GOT3 (cell line): ENCODE results near the gene PDGFRB.

Source experiments
- DNase-seq: peaks from one replicate; lab custom pipeline; 2025; ENCODE audit warnings: mixed read lengths; lab: John Stamatoyannopoulos, UW

Gene PDGFRB

GRCh38 chr5:150155258-150156026 lies at the start of gene PDGFRB:
Gene PDGFRB (minus strand): TSS chr5:150155845. CDS start chr5:150137047, 18,798 bp downstream.
- peak; percentile 68 for DNase-seq

DNA sequence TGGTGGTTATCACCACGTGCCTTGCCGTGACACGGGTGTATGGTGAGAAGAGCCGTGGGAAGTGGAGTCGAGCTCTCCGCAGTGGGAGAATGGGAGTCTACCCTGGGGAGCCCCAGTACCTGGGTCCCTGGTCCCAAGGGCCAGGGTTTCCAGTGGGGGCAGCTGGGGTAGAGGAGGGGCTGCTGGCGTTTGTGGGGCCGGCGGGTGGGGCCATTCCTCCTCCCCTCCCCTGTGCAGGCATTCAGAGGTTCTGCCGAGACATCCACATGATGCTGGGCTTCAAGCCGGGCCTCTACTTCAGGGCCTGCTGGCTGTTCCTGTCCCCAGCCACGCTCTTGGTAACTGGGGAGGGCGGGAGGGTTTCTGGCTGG lies 48.9 kb upstream of the PDGFRB start:
- no peak for DNase-seq

GRCh38 chr5:150203832-150204589 lies 48.4 kb upstream of the PDGFRB start:
- DNase-seq: no peak

GRCh38 chr5:150202501-150202900 lies 46.9 kb upstream of the PDGFRB start:
- no peak for DNase-seq

DNA sequence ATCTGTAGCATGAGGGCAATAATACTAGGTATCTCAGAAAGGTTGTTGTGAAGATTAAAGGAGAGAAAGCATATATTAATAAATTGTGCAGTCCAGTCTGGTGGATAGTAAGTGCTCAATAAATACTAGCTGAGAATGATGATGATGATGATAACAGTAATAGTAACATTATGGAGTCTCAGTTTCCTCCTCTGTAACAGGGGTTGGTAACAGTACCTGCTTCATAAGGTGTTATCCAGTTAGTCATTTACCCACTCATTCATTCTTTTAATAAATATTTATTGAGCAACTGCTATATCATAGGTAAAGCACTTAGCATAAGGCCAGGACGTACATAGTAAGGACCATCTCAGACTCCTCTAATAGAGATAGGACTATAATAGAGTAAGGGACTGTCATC lies 41.8 kb upstream of the PDGFRB start:
- DNase-seq: no peak

GRCh38 chr5:150196986-150197385 lies 41.3 kb upstream of the PDGFRB start:
- DNase-seq: no peak

GRCh38 chr5:150196514-150196913 lies 40.9 kb upstream of the PDGFRB start:
- DNase-seq: no peak

DNA sequence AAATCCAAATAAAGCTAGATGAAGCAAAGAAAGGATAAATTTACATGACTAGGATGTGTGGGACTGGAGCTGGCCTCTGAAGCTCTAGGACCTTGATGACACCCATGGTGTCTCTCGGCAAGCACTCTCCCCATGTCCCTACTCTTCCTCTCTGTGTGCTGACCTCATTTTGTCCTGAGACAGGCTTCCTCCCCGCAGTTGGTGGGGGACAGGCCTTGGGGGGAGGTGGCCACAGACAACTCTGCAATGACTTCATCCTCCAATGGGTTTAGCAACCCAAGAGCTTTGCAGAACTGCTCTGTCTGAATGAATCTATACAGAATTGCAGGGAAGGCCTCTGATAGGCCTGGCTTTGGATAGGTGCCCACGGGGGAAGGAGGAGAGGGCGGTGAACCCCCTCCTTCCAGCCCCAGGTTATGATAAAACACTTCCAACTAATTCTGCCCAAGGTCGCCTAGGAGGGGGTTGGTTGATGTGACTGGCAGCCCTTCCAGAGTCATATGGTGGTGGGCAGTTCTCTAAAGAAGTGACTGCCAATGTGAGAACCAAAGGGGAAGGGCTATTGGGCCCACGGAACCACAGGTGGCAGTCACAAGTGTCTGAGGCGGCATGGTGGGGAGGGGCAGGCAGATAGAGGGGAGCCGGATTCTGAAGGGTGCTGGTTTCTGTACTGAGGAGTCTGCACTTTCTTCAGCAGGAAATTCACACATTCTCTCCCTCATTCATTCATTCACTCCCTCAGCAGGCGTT lies 40.3 kb upstream of the PDGFRB start:
- DNase-seq: no peak

GRCh38 chr5:150192462-150192861 lies 36.8 kb upstream of the PDGFRB start:
- no peak for DNase-seq

GRCh38 chr5:150190987-150191386 lies 35.3 kb upstream of the PDGFRB start:
- DNase-seq: no peak

DNA sequence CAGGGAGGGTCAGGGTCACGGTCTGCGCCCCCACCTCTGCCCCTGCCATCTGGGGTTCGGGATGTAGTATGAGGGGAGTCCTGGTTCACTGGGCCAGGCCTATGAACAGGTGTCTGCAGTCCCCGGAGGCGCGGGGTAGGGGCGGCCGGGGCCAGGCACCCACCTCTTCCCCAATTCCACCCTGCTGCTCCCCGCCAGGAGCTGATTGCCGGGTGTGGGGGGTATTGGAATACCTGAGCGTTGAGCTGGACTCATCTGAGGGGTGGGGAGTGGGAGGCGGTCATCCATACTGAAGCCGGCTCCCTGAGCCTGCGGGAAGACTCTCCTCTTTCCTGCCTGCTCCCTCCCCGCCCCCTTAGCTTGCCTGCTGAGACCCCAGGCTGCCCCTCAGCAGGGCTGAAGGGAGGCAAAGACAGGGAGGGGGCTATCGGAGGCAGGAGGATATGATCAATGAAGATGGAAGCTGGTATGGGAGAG lies 34.9 kb upstream of the PDGFRB start:
- no peak for DNase-seq

GRCh38 chr5:150189728-150190502 lies 34.3 kb upstream of the PDGFRB start, which contains the start of gene SLC6A7:
Gene SLC6A7 (plus strand): TSS chr5:150190062. CDS start chr5:150190328, 266 bp downstream.
- DNase-seq: no peak

GRCh38 chr5:150189326-150189725 lies 33.7 kb upstream of the PDGFRB start:
- no peak for DNase-seq

DNA sequence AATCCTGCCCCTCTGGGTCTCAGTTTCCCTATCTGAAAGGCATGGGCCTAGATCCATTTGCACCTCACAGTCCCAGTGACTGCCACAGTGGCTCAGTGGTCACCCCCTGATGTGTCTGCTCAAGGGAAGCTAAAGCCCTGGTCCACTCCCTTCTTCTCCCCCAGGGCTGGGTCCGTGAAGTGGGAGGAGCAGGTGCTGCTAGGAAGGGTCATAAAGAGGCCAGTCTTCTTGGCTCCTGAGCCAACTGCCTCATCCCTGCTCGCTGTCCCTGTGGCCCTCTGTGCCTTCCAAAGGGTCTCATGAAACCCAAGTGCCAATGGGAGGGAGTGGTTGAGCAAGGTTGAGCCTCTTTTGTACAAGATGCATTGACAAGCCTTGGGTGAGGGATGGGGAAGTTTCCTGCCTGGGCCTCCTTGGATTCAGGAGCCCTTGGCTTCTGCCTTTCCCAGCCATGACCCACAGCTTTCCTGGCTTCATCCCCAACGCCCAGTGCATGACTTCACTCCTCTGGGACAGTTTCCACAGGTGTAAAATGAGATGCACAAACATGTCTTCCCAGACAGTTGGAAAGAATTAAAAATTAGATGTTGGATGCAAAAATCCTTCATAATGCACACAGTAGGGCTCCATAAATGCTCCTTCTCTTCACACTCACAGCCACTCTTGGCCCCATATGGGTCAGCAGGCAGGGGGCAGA lies 32.6 kb upstream of the PDGFRB start:
- DNase-seq: no peak

DNA sequence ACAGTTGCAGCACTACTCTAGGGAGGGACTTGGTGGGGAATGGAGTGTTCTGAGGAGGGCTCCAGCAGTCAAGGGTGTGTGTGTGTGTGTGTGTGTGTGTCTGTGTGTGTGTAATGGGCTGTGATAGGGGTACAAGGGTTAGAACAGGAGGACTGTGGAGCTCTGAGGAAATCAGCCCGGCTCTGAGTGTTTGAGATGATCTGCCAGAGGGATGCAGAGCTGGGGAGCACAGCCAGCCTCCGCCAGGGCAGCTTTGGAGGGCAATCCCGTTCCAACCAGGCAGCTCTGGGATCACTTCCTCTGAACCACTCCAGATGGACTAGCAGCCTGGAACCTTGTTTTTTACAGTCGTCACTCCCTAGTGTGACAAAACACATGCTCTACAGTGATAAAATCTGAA lies 31.3 kb upstream of the PDGFRB start:
- no peak for DNase-seq

- no peak for DNase-seq
These were observed 30.5 kb upstream of the PDGFRB start for GRCh38 chr5:150186137-150186536.

GRCh38 chr5:150184990-150185912 lies 29.6 kb upstream of the PDGFRB start:
- no peak for DNase-seq

DNA sequence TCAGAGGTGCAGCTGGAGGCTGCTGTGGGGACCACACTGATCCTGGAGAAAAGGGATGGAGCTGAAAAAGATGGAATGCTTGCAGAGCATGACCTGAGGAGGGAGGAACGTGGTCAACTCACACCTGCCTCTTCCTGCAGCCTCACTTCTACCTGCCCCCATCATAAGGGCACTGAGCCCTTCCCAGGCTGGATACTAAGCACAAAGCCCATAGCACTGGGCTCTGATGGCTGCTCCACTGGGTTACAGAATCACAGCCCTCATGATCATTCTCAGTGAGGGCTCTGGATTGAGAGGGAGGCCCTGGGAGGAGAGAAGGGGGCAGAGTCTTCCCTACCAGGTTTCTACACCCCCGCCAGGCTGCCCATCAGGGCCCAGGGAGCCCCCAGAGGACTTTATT lies 28.4 kb upstream of the PDGFRB start:
- DNase-seq: no peak

DNA sequence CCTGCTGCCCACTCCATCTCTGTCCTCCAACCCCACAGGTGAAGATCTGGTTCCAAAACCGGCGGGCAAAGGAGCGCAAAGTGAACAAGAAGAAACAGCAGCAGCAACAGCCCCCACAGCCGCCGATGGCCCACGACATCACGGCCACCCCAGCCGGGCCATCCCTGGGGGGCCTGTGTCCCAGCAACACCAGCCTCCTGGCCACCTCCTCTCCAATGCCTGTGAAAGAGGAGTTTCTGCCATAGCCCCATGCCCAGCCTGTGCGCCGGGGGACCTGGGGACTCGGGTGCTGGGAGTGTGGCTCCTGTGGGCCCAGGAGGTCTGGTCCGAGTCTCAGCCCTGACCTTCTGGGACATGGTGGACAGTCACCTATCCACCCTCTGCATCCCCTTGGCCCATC lies 27.8 kb upstream of the PDGFRB start:
- no peak for DNase-seq

DNA sequence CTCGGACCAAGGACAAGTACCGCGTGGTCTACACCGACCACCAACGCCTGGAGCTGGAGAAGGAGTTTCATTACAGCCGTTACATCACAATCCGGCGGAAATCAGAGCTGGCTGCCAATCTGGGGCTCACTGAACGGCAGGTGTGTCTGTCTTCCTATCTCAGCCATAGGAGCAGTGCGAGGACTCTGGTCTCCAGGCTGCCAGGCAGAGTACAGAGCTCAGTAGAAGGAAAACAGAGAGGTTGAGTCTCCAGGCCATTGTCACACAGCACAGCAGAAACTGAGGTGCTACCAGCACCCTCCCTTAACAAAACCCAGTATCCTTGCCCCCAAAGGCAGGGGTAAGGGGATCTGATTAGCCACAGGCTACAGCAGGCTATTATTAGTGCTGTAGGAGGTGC lies 27.1 kb upstream of the PDGFRB start:
- no peak for DNase-seq
